BJ (cell line): ENCODE measurements around the gene WWOX. TPM values are rescaled to one million over a fixed set of nuclear protein-coding genes. Genes with fewer than 3 reads are reported as not detected.

ENCODE experiments used
- CTCF ChIA-PET: fragments of 350-600 bp; formaldehyde crosslinking; extraction: SDS; loops from one replicate; lab custom pipeline; 2021; ENCODE audit warnings: antibody characterized with exemption, inconsistent platforms; lab: Yijun Ruan, JAX
- POLR2A ChIA-PET: fragments of 300-600 bp; sonication (Branson Sonifier 250); formaldehyde crosslinking; extraction: SDS; loops from one replicate; lab custom pipeline; 2021; ENCODE audit warnings: antibody characterized with exemption; lab: Charles Lee
- DNase-seq: peaks from one replicate; pipeline ENCODE4 v3.0.0-alpha.2; 2011; ENCODE audit warnings: low read depth
- H3K27me3 ChIP-seq: 2 replicates; pipeline ENCODE4 v1.6.0; 2011; ENCODE audit warnings: low read length; ENCODE audit not compliant: control insufficient read depth, insufficient read depth
- H3K36me3 ChIP-seq: 2 replicates; pipeline ENCODE4 v1.5.1; 2011; ENCODE audit warnings: low read length; ENCODE audit not compliant: control insufficient read depth, insufficient read depth
- H3K4me3 ChIP-seq: 2 replicates; pipeline ENCODE4 v1.5.1; 2011; ENCODE audit warnings: low read depth, mild to moderate bottlenecking, control low read depth, low read length
- polyA plus RNA-seq: library from polyadenylated mRNA; depleted of rRNA; stranded (reverse); fragments of >200 nt; gene quantifications from 2 replicates; pipeline ENCODE4 v1.2.3, GENCODE V29; 2011
- TF ChIP-seq, protein P1 (sequence below): IDR thresholded peaks from 2 replicates; pipeline ENCODE4 v1.5.1; 2011; ENCODE audit warnings: low read depth, mild to moderate bottlenecking, control low read depth, inconsistent platforms, low read length, moderate library complexity; ENCODE audit not compliant: insufficient read depth

The WWOX gene
- polyA plus RNA-seq, 1 experiment, result 3.1 TPM

DNA sequence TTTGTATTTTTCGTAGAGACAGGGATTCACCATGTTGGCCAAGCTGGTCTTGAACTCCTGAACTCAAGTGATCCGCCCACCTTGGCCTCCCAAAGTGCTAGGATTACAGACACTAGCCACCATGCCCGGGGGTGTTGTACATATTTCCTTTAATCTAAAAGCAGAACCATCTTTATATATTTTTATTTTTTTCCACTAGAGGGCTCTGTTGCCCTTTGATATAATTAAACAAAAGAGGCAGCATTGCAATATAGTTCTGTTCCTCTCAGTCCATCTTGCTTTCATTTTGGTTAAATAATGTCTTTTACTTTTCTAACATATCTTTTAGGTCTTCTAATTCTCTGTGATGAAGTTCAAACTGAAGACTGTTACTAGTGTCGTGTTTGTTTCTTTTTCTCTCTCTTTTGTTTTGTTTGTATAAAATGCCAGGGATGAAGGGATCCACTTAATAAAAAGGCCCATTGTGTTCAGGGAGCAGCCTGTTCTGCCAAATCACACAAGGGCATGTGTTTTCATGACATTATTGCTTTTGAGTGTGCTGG lies 23.4 kb downstream of the WWOX start:
- TF ChIP-seq, protein P1, sequence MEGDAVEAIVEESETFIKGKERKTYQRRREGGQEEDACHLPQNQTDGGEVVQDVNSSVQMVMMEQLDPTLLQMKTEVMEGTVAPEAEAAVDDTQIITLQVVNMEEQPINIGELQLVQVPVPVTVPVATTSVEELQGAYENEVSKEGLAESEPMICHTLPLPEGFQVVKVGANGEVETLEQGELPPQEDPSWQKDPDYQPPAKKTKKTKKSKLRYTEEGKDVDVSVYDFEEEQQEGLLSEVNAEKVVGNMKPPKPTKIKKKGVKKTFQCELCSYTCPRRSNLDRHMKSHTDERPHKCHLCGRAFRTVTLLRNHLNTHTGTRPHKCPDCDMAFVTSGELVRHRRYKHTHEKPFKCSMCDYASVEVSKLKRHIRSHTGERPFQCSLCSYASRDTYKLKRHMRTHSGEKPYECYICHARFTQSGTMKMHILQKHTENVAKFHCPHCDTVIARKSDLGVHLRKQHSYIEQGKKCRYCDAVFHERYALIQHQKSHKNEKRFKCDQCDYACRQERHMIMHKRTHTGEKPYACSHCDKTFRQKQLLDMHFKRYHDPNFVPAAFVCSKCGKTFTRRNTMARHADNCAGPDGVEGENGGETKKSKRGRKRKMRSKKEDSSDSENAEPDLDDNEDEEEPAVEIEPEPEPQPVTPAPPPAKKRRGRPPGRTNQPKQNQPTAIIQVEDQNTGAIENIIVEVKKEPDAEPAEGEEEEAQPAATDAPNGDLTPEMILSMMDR, result peak; percentile 34; the same call in 1 of the 2 replicates
- DNase-seq, result no peak
- Histone ChIP-seq H3K4me3 (no peak overlapping the region), H3K27me3 (no peaks in the 10 kb centered on the region), H3K36me3 (no peaks in the 10 kb centered on the region)
- POLR2A ChIA-PET, result no interaction called here
- CTCF ChIA-PET, result interaction anchor here (0.6 to 2.1 kb wide), 6 partner anchors 10 to 1794 kb away, joined by 3 to 6 read pairs (median 4); no protein-coding TSS in a partner anchor

DNA sequence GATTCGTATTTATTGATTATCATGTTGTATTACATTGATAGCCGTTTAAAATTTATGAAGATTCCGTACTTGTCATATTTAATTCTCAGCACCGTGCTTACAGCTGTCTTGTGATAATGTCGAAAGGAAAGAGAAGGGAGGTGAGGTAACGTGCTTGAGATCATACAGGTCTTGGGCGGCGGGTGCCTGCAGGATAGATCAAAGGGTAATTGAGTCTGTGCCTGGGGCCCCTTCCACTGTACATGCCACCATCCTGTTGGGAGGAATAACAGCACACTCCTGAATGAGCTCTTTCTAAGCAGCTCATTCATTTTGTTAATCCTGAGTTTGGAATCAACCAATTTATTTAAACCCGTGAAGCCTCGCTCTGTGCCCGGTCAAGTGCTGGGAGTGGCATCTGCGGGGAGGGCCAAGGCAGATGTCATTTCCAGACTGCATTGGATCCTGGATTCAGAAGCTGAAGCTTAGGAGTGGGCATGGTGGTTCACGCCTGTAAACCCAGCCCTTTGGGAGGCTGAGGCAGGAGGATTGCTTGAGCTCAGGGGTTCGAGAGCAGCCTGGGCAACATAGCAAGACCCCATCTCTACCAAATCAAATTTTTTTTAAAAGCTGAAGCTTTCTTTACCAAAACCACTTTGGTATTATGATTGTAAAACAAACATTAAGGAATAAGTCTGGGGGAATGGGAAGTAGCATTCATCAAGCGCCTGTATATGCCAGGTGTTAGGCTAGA lies 25.8 kb downstream of the WWOX start:
- no peak for DNase-seq
- POLR2A ChIA-PET, result no interaction called here

DNA sequence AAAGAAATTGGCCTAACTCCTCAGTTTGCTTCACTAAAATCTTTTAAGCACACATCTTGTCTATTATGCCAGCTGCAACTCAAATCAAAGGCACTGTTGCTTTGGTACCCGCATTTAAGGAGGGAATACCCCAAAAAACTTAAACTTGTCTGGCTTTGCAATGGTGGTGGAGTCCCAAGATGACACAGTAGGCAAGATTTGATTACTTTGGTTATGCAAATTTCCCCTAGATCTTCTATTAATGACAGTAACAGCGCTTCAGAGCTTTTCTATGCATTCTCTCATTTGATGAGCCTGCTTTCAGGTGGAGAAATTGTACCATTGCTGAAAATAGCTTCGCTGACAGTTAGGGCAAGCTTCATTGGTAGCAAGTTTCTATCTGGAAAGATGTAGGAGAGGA lies 27.2 kb downstream of the WWOX start:
- Histone ChIP-seq H3K4me3 (no peak overlapping the region), H3K36me3 (no peaks in the 10 kb centered on the region), H3K27me3 (no peaks in the 10 kb centered on the region)
- DNase-seq, result no peak
- POLR2A ChIA-PET, result interaction anchor here (0.6 kb wide), 1 partner anchor 17 kb away, joined by 5 read pairs; no protein-coding TSS in a partner anchor
- CTCF ChIA-PET, result no interaction called here
- TF ChIP-seq, protein P1, result no peak

More for the DNA sequence above, 25.8 kb downstream of the WWOX start:
- Histone ChIP-seq H3K27me3 (no peaks in the 10 kb centered on the region), H3K4me3 (no peak overlapping the region), H3K36me3 (no peaks in the 10 kb centered on the region)
- CTCF ChIA-PET, result interaction anchor here (1.7 to 2.1 kb wide), 4 partner anchors 8 to 1959 kb away, joined by 4 to 8 read pairs (median 6); partner anchors contain the start of gene MAF
- TF ChIP-seq, protein P1, result no peak

DNA sequence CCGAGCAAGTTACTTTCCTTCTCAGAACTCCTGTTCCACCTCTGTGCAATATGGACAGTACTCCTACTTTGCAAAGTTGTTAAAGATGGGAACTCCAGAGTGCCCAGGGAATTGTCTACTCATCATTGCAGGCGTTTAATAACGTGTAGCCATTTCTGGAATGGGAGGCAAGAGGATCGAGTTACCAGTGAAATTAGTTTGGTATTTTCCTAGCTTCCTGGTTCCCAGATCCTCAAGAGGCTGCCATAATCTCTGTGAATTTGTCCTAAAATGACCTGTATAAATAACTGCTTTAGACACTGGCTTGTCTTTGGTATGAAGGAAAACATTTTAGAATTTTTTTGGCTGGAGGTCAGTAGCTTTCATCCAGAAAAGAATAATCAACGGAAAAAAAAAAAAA lies 27.7 kb downstream of the WWOX start:
- ChIA-PET CTCF (no interaction called here), POLR2A (no interaction called here)
- peak; percentile 35 for DNase-seq
- Histone ChIP-seq H3K4me3 (no peak overlapping the region), H3K27me3 (no peaks in the 10 kb centered on the region), H3K36me3 (no peaks in the 10 kb centered on the region)
- TF ChIP-seq, protein P1, result no peak

DNA sequence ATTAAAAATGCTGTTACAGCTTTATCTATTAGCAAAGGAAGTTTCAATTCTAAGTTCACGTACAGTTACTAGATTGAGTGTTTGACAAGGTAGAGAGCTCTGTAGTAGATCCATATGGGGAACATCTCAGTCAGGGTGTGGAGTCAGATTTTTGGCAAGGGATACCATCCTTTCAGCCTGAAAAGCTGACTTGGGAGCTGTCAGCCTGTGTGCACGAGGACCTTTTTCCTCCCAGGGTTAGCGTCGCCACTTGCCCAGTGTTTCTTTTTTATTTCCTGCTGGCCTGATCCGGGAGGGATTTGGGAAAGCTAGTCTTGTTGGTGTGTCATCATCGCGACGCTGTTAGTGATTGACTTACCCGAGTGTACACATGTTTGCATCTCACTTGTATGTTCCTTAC lies 29.5 kb downstream of the WWOX start:
- no peaks in the 10 kb centered on the region for H3K27me3 ChIP-seq
- no peak for DNase-seq
- no peaks in the 10 kb centered on the region for H3K36me3 ChIP-seq
- ChIA-PET CTCF (interaction anchor here (0.6 to 0.7 kb wide), 2 partner anchors 1248 to 1473 kb away, joined by 3 read pairs; no protein-coding TSS in a partner anchor), POLR2A (no interaction called here)
- TF ChIP-seq, protein P1, result no peak
- H3K4me3 ChIP-seq, result no peak overlapping the region
